HG03064 (cell line): ENCODE data around the gene PKDREJ.

Source experiments
- ATAC-seq: cut with Tn5 transposase; IDR thresholded peaks from one replicate; pipeline ENCODE4 v1.9.1; 2021; ENCODE audit warnings: low read depth; ENCODE audit not compliant: unreplicated experiment

The PKDREJ gene

DNA sequence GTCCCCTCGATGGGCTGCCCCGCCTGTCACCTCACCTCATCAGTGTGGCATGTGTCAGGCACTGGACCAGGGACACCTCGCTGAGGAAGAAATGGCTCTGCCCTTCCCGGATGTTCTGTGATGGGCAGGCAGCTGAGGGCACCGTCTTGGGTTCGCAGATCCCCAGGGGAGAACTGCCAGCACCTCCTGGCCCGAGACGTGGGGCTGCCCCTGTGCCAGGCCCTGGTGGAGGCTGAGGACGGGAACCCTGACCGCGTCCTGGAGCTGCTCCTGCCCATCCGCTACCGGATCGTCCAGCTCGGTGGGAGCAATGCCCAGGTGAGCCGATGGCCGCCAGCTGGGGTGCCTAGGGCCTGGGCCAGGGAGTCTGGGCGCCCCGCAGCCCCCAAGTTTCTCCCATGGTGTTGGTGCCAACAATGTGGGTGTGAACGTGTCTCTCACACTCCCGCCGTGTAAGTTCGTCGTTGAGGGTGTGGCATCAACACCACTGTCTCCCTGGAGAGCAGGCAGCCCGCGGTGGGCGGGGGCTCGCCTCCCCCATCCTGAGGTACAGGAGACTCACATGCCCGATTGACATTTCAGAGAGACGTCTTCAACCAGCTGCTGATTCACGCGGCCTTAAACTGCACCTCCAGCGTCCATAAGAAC, 26.2 kb upstream of the PKDREJ start:
- ATAC-seq, result no peak

DNA sequence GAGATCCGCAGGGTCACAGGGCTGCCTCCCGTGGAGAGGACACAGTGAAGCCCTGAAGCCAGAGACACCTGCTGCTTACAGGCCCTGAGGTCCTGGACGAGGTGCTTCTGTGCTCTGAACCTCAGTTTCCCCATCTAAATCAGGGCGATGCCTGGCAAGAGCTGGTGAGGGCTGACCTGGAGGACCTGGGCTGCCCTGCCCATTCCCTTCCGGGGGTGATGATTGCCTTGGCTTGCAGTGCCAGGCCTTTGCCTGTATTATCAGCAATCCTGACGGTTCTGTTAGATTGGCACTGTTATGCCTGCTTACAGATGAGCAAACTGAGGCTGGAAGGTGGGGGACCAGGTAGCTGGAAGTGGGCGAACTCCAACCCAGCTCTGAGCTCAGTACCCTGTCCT, 25.7 kb upstream of the PKDREJ start:
- ATAC-seq, result no peak

DNA sequence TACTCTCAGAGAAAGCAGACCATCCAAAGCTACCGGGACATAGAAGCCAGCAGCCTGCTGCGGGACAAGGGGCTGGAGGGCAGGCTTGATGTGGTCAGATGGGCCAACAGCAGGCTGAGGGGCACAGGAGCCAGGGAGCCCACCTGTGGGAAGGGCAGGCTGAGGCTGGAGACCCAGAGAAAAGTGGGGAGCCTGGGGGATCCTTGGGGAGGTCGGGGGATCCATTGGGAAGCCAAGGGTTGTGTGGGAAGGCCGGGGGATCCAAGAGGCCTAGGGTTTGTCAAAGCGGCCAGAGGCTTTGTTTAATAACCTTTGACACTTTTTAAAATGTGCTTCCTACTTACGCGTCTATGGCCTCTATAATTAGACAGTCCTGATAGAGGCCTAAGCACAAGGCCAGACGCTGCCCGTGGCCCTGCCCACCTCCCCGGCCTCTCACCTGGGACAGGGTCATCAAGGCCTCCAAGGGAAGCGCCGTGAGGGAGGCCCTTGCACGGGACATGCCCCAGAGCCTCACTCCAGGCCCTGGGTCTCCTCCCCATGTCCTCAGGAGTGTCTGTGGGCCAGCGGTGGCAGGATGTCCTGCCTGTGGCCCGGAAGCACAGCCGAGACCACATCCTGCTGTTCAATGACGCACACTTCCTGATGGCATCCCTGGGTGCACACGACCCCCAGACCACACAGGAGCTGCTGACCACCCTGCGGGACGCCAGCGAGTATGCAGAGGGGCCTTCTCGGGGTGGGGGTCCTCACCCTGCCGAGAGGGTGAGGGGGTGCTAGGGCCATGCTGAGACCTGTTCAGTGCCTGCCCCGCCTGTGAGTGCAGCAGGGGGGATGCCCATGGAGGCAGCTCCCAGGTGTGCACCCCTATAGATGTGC, 25.0 kb upstream of the PKDREJ start:
- peak; percentile 62 for ATAC-seq

GRCh38 chr22:46286941-46287872, 24.1 kb upstream of the PKDREJ start:
- no peak for ATAC-seq

DNA sequence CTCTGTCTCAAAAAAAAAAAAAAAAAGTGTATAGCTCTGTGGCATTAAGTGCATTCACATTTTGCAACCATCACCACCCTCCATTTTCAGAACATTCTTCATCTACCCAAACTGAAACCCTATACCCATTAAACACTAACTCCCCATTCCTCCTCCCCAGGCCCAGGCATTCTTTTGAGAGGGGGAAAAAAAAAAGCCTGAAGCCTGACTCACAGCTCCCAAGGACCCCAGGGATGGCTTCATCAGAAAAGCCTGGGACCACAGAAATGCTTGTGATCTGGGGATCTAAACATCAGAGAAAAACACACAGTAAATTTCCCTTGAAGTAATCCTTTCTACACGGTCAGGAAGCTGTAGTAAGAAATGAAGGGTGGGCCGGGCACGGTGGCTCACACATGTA, 22.9 kb upstream of the PKDREJ start:
- no peak for ATAC-seq

DNA sequence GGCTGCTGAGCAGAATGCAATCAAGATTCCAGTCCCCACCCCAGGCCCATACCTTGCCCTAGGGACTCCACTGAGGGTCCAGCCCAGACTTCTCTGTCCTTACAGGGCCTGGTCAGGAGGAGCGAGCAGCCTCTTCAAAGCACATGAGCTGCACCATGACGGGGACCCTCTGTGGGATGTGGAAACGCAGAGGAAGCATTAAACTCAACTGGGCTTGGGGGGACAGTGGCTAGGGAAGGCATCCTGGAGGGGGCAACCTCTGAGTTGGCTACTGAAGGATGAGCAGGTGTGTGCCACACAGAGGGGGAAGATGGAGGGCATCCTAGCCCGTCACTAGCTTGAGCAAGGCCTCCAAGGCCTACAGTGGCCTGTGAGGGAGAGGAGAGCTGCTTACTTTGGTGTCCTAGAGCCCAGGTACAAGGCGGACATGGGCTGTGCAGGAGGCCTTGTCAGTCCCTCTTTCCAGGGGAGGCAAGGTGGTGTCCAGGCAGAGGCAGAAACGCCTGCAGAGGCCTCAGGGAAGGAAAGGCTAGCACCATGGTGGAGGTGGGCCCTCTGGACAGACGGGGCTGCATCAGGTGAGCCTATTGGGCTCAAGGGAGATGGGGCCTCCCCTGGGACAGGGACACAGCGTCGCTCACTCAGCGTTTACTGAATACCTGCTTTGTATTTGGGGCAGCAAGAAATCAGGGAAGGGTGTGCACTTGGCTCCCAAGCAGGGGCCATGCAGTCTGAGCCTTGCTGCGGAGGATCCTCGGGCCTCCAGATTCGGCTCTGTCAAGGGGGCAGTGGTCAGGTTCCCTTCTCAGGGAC, 18.9 kb upstream of the PKDREJ start:
- ATAC-seq, result no peak

- no peak for ATAC-seq
These were observed 18.0 kb upstream of the PKDREJ start for GRCh38 chr22:46280999-46281623.

DNA sequence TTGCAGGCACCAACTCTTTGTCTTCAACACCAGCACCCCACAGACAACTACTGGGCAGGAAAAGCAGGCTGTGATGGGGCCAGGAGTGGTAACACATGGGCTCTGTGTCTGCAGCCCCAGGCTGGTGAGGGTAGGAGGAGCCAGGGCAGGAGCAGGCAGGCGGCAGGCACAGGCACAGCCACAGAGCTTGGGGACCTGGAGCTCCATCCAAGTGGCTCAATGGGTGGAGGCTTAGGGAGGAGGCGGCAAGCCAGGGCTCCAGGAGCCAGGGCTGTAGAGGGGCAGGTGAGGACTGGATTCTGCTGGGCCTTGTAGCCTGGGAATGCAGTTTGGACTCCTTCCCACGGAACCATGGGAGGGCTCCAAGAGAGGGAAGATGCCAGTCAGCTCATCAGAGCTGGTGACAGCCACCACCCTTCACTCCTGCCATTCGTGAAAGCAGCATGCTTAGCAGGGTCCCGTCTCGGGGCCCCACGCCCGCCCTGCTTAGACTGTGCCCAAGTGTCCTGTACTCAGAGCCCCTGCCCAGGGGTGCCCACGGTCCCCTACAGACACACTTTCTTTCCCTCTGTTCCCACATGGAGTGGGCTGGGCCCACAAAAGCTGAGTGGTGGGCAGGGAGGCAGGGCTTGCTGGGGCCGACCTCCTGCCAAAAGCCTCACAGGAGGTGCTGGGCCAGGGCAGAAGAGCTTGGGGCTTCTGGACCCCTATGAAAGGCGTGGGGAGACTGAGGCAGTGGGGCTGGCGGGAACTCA, 17.1 kb upstream of the PKDREJ start:
- no peak for ATAC-seq

DNA sequence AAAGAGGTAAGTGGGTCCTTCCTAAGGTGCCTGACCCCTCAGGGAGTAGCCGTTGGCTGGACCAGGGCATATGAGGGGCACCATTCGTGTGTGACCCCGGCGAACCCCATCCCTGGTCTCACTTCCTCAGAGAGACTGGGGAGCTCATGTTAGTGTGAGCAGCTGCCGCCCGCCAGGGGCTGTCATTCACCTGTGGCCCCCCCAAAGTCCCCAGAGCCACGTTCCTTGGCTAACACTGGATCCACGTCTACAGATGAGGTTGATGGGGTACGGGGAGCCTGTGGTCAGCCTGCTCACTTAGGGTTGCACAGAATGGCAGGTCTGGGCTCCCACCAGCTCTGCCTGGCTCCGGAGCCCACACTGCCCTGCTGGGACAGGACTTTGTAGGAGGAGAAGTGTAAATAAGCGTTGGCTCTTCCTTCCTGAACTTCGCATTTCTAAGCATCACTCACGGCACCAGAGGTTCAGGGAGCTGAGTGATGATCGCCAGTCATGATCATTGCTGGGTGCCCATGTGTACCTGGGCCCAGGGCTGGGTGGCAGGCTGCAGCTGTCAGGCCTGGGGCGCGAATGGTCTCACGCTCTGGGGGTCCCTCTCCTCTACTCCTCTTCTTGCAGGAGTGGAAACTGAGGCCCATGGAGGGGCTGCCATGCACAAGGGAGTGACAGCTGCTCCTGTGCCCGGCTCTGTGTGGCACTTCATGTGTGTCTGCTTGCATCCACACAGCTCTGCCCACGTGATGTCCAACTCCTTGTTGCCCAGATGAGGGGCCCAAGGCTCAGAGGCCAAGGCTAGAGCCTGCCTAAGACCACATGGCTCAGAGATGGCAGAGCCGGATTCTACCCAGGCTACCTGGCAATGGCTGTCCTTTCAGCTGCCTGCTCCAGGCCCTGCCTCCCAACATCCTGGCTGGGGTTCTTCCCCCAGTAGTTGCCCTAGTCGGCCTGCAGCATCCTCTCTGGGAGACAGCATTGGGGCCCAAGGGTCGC, 15.8 kb upstream of the PKDREJ start:
- no peak for ATAC-seq

DNA sequence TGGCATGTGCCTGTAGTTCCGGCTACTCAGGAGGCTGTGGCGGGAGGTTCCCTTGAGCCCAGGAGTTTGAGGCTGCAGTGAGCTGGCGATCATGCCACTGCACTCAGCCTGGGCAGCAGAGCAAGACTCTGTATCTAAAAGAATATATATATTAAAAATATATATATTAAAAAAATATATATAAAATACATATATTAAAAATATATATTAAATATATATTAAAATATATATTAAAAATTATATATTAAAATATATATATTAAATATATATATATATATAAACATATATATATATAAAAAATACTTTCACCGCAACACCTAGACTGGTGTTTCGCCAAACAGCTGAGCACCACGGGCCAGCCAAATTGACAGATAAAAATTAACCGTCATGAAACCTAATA, 13.4 kb upstream of the PKDREJ start:
- no peak for ATAC-seq

DNA sequence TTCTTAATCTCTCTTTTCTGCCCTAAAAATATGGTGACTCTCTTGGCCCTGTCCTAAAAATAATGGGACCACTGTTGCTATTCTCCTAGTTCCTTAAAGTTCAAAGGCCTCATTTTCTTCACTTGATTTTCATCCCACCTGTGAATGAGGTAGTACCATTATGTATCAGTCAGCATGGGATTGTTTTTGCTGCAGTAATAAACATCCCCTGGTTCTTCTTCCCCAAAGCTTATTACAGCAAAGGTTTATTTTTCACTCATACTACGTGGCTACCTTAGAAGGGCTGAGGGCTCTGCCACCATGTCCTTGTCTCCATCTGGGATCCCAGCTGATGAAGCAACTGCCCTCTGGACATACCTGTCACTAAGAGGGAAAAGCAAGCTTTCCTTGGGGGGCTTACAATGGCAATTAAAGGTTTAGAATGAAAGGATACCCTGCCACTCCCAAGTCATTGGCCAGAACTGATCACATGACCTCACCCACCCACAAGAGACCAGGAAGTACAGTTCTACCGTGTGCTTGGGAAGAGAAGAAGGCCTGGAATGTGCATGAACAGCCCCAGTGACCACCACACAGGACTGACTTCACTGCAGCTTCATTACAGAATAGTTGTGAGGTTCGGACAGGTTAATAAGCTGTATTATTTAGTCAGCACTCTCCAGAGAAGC, 12.4 kb upstream of the PKDREJ start:
- ATAC-seq, result no peak

GRCh38 chr22:46274381-46274780, 11.2 kb upstream of the PKDREJ start:
- no peak for ATAC-seq

DNA sequence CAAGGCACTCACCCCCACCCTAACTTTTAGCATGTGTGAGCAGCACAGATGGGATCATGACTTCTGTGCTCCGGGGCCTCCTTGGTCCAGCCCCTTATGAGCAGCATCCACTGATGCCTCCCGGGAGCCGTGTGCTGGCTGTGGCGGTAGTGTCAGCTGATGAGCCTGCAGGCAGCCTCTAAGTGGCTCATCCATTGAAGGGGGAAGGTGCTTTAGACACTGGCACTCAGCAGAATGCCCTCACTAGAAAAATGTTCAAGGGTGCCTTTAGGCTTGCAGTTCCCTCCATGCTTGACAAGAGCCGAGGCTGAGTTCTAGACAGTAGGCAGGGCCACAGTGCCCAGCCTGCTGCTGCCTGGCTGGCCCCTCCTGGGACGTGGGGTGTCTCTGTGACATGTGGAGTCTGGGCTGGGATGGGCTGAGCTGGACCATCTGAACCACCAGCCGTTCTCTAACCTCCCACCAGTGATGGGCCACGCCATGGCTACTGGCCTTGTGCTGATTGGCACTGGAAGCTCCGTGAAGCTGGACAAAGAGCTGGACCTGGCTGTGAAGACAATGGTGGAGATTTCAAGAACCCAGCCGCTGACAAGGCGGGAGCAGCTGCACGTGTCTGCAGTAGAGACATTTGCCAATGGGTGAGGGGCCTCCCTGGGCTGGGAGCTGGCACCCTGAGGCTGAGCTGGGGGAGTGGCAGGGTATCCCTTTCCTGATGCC, 10.4 kb upstream of the PKDREJ start:
- no peak for ATAC-seq

GRCh38 chr22:46272762-46273431, 9.8 kb upstream of the PKDREJ start:
- ATAC-seq, result no peak

DNA sequence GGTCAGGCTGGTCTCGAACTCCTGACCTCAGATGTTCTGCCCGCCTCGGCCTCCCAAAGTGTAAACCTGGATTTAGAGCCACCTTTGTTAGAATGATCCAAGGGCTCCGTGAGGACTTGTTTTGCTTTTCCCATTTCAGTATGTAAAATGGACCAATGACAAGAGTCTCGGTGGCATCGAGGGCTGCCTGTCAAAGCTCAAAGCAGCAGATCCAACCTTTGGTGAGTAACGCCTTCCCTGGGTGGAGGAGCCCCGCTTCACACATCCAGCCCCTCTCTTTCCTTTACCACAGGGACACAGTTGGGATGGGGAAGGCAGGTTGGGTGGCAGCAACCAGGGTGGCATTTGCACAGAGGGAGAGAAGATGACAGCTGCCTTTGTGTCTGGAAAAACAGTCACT, 9.1 kb upstream of the PKDREJ start:
- no peak for ATAC-seq

GRCh38 chr22:46269564-46269963, 6.4 kb upstream of the PKDREJ start:
- no peak for ATAC-seq
